Subcutaneous abdominal adipose tissue (tissue), 5 donors: ENCODE data around the gene SEMA3G.

ENCODE experiments used
- H3K27ac ChIP-seq: one replicate; pipeline ENCODE4 v1.7.0; 2013; ENCODE audit warnings: low read depth, mild to moderate bottlenecking, inconsistent platforms, low read length, moderate library complexity
- H3K27me3 ChIP-seq, 5 donors: one replicate each; pipeline ENCODE4 v1.7.0; 2013; ENCODE audit warnings: low read length in 5 of 5, inconsistent platforms in 1 of 5; ENCODE audit not compliant: control insufficient read depth in 5 of 5, insufficient read depth in 4 of 5
- H3K36me3 ChIP-seq, 5 donors: one replicate each; pipeline ENCODE4 v1.7.0; 2013; ENCODE audit warnings: low read length in 5 of 5; ENCODE audit not compliant: control insufficient read depth in 5 of 5, insufficient read depth in 5 of 5
- H3K4me1 ChIP-seq, 5 donors: one replicate each; pipeline ENCODE4 v1.7.0; 2013; ENCODE audit warnings: low read length in 5 of 5, mild to moderate bottlenecking in 3 of 5, moderate library complexity in 1 of 5; ENCODE audit not compliant: control insufficient read depth in 5 of 5, insufficient read depth in 5 of 5
- H3K4me3 ChIP-seq, 5 donors: one replicate each; pipeline ENCODE4 v1.7.0; 2013; ENCODE audit warnings: low read length in 5 of 5, low read depth in 1 of 5
- H3K9ac ChIP-seq, 5 donors: one replicate each; pipeline ENCODE4 v1.7.0; 2013; ENCODE audit warnings: low read length in 5 of 5, mild to moderate bottlenecking in 4 of 5, moderate library complexity in 3 of 5
- H3K9me3 ChIP-seq, 5 donors: one replicate each; pipeline ENCODE4 v1.7.0; 2013; ENCODE audit warnings: low read length in 5 of 5; ENCODE audit not compliant: control insufficient read depth in 5 of 5
- donor health status: healthy.
- donor health status: healthy.
- donor health status: healthy.
- donor health status: healthy.
- donor health status: healthy.

Gene SEMA3G

GRCh38 chr3:52479037-52479876, 34.4 kb upstream of the SEMA3G start:
- H3K9me3 ChIP-seq: no peaks in the 10 kb centered on the region
- H3K9ac ChIP-seq: no peak overlapping the region
- no peak overlapping the region for H3K4me3 ChIP-seq
- H3K4me1 ChIP-seq: peaks cover 5 to 48% (median 21%) of the 10 kb centered on the region in 5 donors
- H3K36me3 ChIP-seq: peaks cover 0 to 90% (median 85%) of the 10 kb centered on the region in 5 donors
- H3K27ac ChIP-seq: no peak overlapping the region
- no peaks in the 10 kb centered on the region for H3K27me3 ChIP-seq

- Histone ChIP-seq H3K4me1 (peaks cover 0 to 48% (median 21%) of the 10 kb centered on the region in 5 donors), H3K4me3 (no peak overlapping the region), H3K27ac (no peak overlapping the region), H3K9ac (no peak overlapping the region), H3K9me3 (no peaks in the 10 kb centered on the region), H3K36me3 (peaks cover 0 to 94% (median 92%) of the 10 kb centered on the region in 5 donors), H3K27me3 (no peaks in the 10 kb centered on the region)
Measured at GRCh38 chr3:52477796-52478095, 32.8 kb upstream of the SEMA3G start.

- Histone ChIP-seq H3K27me3 (no peaks in the 10 kb centered on the region), H3K36me3 (peaks cover 0 to 94% (median 92%) of the 10 kb centered on the region in 5 donors)
Measured at GRCh38 chr3:52477076-52477795, 32.3 kb upstream of the SEMA3G start.

GRCh38 chr3:52473026-52473425, 28.1 kb upstream of the SEMA3G start:
- peaks cover 6 to 60% (median 46%) of the 10 kb centered on the region in 5 donors for H3K4me1 ChIP-seq
- peaks cover 0 to 73% (median 59%) of the 10 kb centered on the region in 5 donors for H3K36me3 ChIP-seq
- no peaks in the 10 kb centered on the region for H3K9me3 ChIP-seq
- no peak overlapping the region for H3K4me3 ChIP-seq
- H3K9ac ChIP-seq: peak overlapping the region in 1 of 5 donors; percentile 21
- no peaks in the 10 kb centered on the region for H3K27me3 ChIP-seq
- H3K27ac ChIP-seq: no peak overlapping the region

More at GRCh38 chr3:52477076-52477795, 32.3 kb upstream of the SEMA3G start:
- no peaks in the 10 kb centered on the region for H3K9me3 ChIP-seq
- H3K4me3 ChIP-seq: no peak overlapping the region
- H3K9ac ChIP-seq: no peak overlapping the region
- no peak overlapping the region for H3K27ac ChIP-seq
- peaks cover 3 to 53% (median 24%) of the 10 kb centered on the region in 5 donors for H3K4me1 ChIP-seq

- H3K4me3 ChIP-seq: no peak overlapping the region
- H3K4me1 ChIP-seq: peaks cover 6 to 62% (median 47%) of the 10 kb centered on the region in 5 donors
- H3K36me3 ChIP-seq: peaks cover 0 to 67% (median 53%) of the 10 kb centered on the region in 5 donors
- H3K9me3 ChIP-seq: no peaks in the 10 kb centered on the region
- H3K9ac ChIP-seq: no peak overlapping the region
- H3K27ac ChIP-seq: no peak overlapping the region
- no peaks in the 10 kb centered on the region for H3K27me3 ChIP-seq
Measured at GRCh38 chr3:52472239-52473000, 27.5 kb upstream of the SEMA3G start.

- H3K27ac ChIP-seq: no peak overlapping the region
- no peak overlapping the region for H3K4me3 ChIP-seq
- peaks cover 6 to 61% (median 47%) of the 10 kb centered on the region in 5 donors for H3K4me1 ChIP-seq
- H3K27me3 ChIP-seq: no peaks in the 10 kb centered on the region
- no peaks in the 10 kb centered on the region for H3K9me3 ChIP-seq
- no peak overlapping the region for H3K9ac ChIP-seq
- H3K36me3 ChIP-seq: peaks cover 0 to 63% (median 47%) of the 10 kb centered on the region in 5 donors
Measured at GRCh38 chr3:52471371-52472238, 26.7 kb upstream of the SEMA3G start.

GRCh38 chr3:52470920-52471319, 26.0 kb upstream of the SEMA3G start:
- Histone ChIP-seq H3K4me1 (peaks cover 6 to 56% (median 42%) of the 10 kb centered on the region in 5 donors), H3K4me3 (no peak overlapping the region), H3K27ac (no peak overlapping the region), H3K9me3 (no peaks in the 10 kb centered on the region), H3K36me3 (peaks cover 0 to 58% (median 42%) of the 10 kb centered on the region in 5 donors), H3K27me3 (no peaks in the 10 kb centered on the region), H3K9ac (no peak overlapping the region)

GRCh38 chr3:52469001-52469400, 24.1 kb upstream of the SEMA3G start:
- peaks cover 6 to 49% (median 35%) of the 10 kb centered on the region in 5 donors for H3K4me1 ChIP-seq
- peak overlapping the region; percentile 49 for H3K27ac ChIP-seq
- H3K27me3 ChIP-seq: no peaks in the 10 kb centered on the region
- peaks cover 0 to 49% (median 30%) of the 10 kb centered on the region in 5 donors for H3K36me3 ChIP-seq
- H3K4me3 ChIP-seq: no peak overlapping the region
- H3K9ac ChIP-seq: no peak overlapping the region
- H3K9me3 ChIP-seq: no peaks in the 10 kb centered on the region

- Histone ChIP-seq H3K36me3 (peaks cover under 1 to 43% (median 24%) of the 10 kb centered on the region in 5 donors), H3K27ac (peak overlapping the region; percentile 49), H3K27me3 (no peaks in the 10 kb centered on the region), H3K4me1 (peaks cover 6 to 49% (median 33%) of the 10 kb centered on the region in 5 donors), H3K9ac (peak overlapping the region in 4 of 5 donors; percentile 3 to 30 (median 22)), H3K9me3 (no peaks in the 10 kb centered on the region), H3K4me3 (no peak overlapping the region)
Measured at GRCh38 chr3:52468336-52468735, 23.4 kb upstream of the SEMA3G start.
